Neural progenitor cell (in vitro differentiated cells): ENCODE results near the gene UNC5CL. TPM values are rescaled to one million over a fixed set of nuclear protein-coding genes. Genes with fewer than 3 reads are reported as not detected.
A peak's percentile ranks its signal among the peaks of the same experiment; 100 is the strongest.

ENCODE experiments used
- DNase-seq: peaks from one replicate; pipeline ENCODE4 v3.0.0-alpha.2; 2016; ENCODE audit warnings: low spot score
- H2AFZ ChIP-seq: fragments of 200-600 bp; sonication (generic); replicated peaks from 2 replicates; pipeline ENCODE4 v1.6.1; 2016; ENCODE audit warnings: antibody characterized with exemption
- H3F3A ChIP-seq: fragments of 200-600 bp; sonication (generic); 2 replicates; pipeline ENCODE4 v1.6.1; 2016; ENCODE audit warnings: antibody characterized with exemption, low read depth
- H3K27ac ChIP-seq: fragments of 200-600 bp; sonication (generic); 2 replicates; pipeline ENCODE4 v1.5.1; 2016; ENCODE audit warnings: mild to moderate bottlenecking
- H3K27me3 ChIP-seq: fragments of 200-600 bp; sonication (generic); 2 replicates; pipeline ENCODE4 v1.6.1; 2016; ENCODE audit warnings: mild to moderate bottlenecking, moderate library complexity
- H3K36me3 ChIP-seq: fragments of 200-600 bp; sonication (generic); 2 replicates; pipeline ENCODE4 v1.5.1; 2016
- H3K4me1 ChIP-seq: fragments of 200-600 bp; sonication (generic); 2 replicates; pipeline ENCODE4 v1.6.1; 2016; ENCODE audit warnings: mixed run types
- H3K4me2 ChIP-seq: fragments of 200-600 bp; sonication (generic); 2 replicates; pipeline ENCODE4 v1.6.1; 2016
- H3K4me3 ChIP-seq: fragments of 200-600 bp; sonication (generic); 2 replicates; pipeline ENCODE4 v1.5.1; 2016
- H3K79me2 ChIP-seq: fragments of 200-600 bp; sonication (generic); 2 replicates; pipeline ENCODE4 v1.6.1; 2016; ENCODE audit warnings: low read depth
- H3K9ac ChIP-seq: fragments of 200-600 bp; sonication (generic); 2 replicates; pipeline ENCODE4 v1.6.1; 2016
- H3K9me3 ChIP-seq: fragments of 200-600 bp; sonication (generic); 2 replicates; pipeline ENCODE4 v1.5.1; 2016; ENCODE audit warnings: low read depth
- H4K20me1 ChIP-seq: fragments of 200-600 bp; sonication (generic); 2 replicates; pipeline ENCODE4 v1.6.1; 2016; ENCODE audit warnings: low read depth
- H3K27ac Mint-ChIP-seq: 3 replicates; pipeline ENCODE4 v1.8.0; 2021; ENCODE audit warnings: mixed read lengths
- H3K27me3 Mint-ChIP-seq: 2 replicates; pipeline ENCODE4 v1.8.0; 2022; ENCODE audit warnings: low read depth, mild to moderate bottlenecking, inconsistent platforms, moderate library complexity, mixed read lengths; ENCODE audit not compliant: insufficient read depth
- H3K36me3 Mint-ChIP-seq: 3 replicates; pipeline ENCODE4 v1.8.0; 2021; ENCODE audit warnings: mixed read lengths
- H3K4me1 Mint-ChIP-seq: 3 replicates; pipeline ENCODE4 v1.8.0; 2021; ENCODE audit warnings: mixed read lengths
- H3K4me3 Mint-ChIP-seq: 3 replicates; pipeline ENCODE4 v1.8.0; 2021; ENCODE audit warnings: mild to moderate bottlenecking, moderate library complexity, mixed read lengths
- H3K9me3 Mint-ChIP-seq: 3 replicates; pipeline ENCODE4 v1.8.0; 2020; ENCODE audit warnings: mixed read lengths
- EZH2 ChIP-seq: fragments of 200-600 bp; sonication (generic); IDR thresholded peaks from 2 replicates; pipeline ENCODE4 v1.6.1; 2017; ENCODE audit warnings: antibody characterized with exemption, mild to moderate bottlenecking, moderate library complexity
- EZH2phosphoT487 ChIP-seq: fragments of 200-600 bp; sonication (generic); IDR thresholded peaks from 2 replicates; pipeline ENCODE4 v1.6.1; 2017; ENCODE audit warnings: antibody characterized with exemption
- total RNA-seq: library from RNA; depleted of rRNA; stranded (reverse); fragments of >200 nt; gene quantifications from 2 replicates; pipeline ENCODE4 v1.2.3, GENCODE V29; 2015; ENCODE audit warnings: low replicate concordance
- TF ChIP-seq, protein P1 (sequence below): fragments of 200-600 bp; sonication (generic); IDR thresholded peaks from 2 replicates; pipeline ENCODE4 v1.5.1; 2017; ENCODE audit warnings: antibody characterized with exemption, mild to moderate bottlenecking

The UNC5CL gene
- total RNA-seq = 2.2 and 5.0 TPM in 2 replicates

GRCh38 chr6:41039060-41039998, at the start of gene UNC5CL:
Gene UNC5CL, minus strand, starts transcription at chr6:41039221. Its CDS starts 4,147 bp downstream, at chr6:41035074.
- Histone ChIP-seq H3K4me3 (no peak within 1 kb of the TSS), H3K36me3 (no peaks in the 10 kb centered on the region), H3K9ac (no peak within 1 kb of the TSS), H3K27me3 (no peaks in the 10 kb centered on the region), H3K9me3 (no peaks in the 10 kb centered on the region), H3F3A (no peaks in the 10 kb centered on the region), H3K79me2 (no peaks in the 10 kb centered on the region), H3K4me2 (no peak within 1 kb of the TSS), H2AFZ (no peak within 1 kb of the TSS), H3K27ac (no peak within 1 kb of the TSS), H4K20me1 (no peaks in the 10 kb centered on the region), H3K4me1 (peaks cover 4% of the 10 kb centered on the region)
- no peaks in the 10 kb centered on the region for H3K9me3 Mint-ChIP-seq
- no peak within 1 kb of the TSS for H3K27ac Mint-ChIP-seq
- H3K36me3 Mint-ChIP-seq = no peaks in the 10 kb centered on the region
- TF ChIP-seq, protein P1, sequence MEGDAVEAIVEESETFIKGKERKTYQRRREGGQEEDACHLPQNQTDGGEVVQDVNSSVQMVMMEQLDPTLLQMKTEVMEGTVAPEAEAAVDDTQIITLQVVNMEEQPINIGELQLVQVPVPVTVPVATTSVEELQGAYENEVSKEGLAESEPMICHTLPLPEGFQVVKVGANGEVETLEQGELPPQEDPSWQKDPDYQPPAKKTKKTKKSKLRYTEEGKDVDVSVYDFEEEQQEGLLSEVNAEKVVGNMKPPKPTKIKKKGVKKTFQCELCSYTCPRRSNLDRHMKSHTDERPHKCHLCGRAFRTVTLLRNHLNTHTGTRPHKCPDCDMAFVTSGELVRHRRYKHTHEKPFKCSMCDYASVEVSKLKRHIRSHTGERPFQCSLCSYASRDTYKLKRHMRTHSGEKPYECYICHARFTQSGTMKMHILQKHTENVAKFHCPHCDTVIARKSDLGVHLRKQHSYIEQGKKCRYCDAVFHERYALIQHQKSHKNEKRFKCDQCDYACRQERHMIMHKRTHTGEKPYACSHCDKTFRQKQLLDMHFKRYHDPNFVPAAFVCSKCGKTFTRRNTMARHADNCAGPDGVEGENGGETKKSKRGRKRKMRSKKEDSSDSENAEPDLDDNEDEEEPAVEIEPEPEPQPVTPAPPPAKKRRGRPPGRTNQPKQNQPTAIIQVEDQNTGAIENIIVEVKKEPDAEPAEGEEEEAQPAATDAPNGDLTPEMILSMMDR = peak; percentile 80
- no peak for TF ChIP-seq EZH2phosphoT487
- peaks cover 8% of the 10 kb centered on the region for H3K4me1 Mint-ChIP-seq
- DNase-seq = peak; percentile 63
- H3K27me3 Mint-ChIP-seq = peaks cover 6% of the 10 kb centered on the region
- H3K4me3 Mint-ChIP-seq = no peak within 1 kb of the TSS

DNA sequence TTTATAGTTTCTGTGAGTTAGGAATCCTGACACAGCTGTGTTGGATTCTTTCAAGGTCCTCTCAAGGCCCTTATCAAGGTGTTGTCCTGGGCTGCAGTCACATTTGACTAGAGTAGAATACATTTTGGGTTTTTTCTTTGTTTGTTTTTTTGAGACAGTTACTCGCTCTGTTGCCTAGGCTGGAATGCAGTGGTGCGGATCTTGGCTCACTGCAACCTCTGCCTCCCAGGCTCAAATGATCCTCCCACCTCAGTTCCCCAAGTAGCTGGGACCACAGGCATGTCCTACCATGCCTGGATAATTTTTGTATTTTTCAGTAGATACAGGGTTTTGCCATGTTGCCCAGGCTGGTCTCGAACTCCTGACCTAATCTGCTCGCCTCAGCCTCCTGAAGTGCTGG, 49.4 kb upstream of the UNC5CL start:
- no peaks in the 10 kb centered on the region for H3K9me3 Mint-ChIP-seq
- DNase-seq = no peak
- Histone ChIP-seq H2AFZ (no peak overlapping the region), H3K9ac (no peak overlapping the region), H3K27ac (no peak overlapping the region), H3F3A (no peaks in the 10 kb centered on the region), H3K9me3 (no peaks in the 10 kb centered on the region), H3K4me3 (no peak overlapping the region), H3K4me2 (no peak overlapping the region), H3K4me1 (no peaks in the 10 kb centered on the region), H3K27me3 (no peaks in the 10 kb centered on the region), H3K79me2 (peaks cover 45% of the 10 kb centered on the region), H4K20me1 (peaks cover 30% of the 10 kb centered on the region), H3K36me3 (peaks cover 48% of the 10 kb centered on the region)
- peak overlapping the region; percentile 78 for H3K27ac Mint-ChIP-seq
- H3K36me3 Mint-ChIP-seq = peaks cover 30% of the 10 kb centered on the region
- peaks cover 2% of the 10 kb centered on the region for H3K27me3 Mint-ChIP-seq
- no peaks in the 10 kb centered on the region for H3K4me1 Mint-ChIP-seq
- TF ChIP-seq EZH2 (no peak), EZH2phosphoT487 (no peak)
- TF ChIP-seq, protein P1 = no peak
- H3K4me3 Mint-ChIP-seq = no peak overlapping the region

- no peaks in the 10 kb centered on the region for H3K27me3 ChIP-seq
- peaks cover 77% of the 10 kb centered on the region for H3K79me2 ChIP-seq
Observed at GRCh38 chr6:41085182-41085581, 46.2 kb upstream of the UNC5CL start.

More at GRCh38 chr6:41085182-41085581, 46.2 kb upstream of the UNC5CL start:
- Histone ChIP-seq H3K9me3 (no peaks in the 10 kb centered on the region), H3K4me3 (no peak overlapping the region), H3K9ac (no peak overlapping the region), H2AFZ (no peak overlapping the region), H3K27ac (no peak overlapping the region), H4K20me1 (peaks cover 49% of the 10 kb centered on the region), H3K4me1 (no peaks in the 10 kb centered on the region), H3K4me2 (no peak overlapping the region), H3F3A (no peaks in the 10 kb centered on the region), H3K36me3 (peaks cover 30% of the 10 kb centered on the region)
- H3K27ac Mint-ChIP-seq = no peak overlapping the region
- H3K4me1 Mint-ChIP-seq = no peaks in the 10 kb centered on the region
- DNase-seq = no peak
- TF ChIP-seq EZH2phosphoT487 = no peak
- no peak for TF ChIP-seq EZH2
- TF ChIP-seq, protein P1 = no peak
- peaks cover 34% of the 10 kb centered on the region for H3K36me3 Mint-ChIP-seq
- H3K4me3 Mint-ChIP-seq = no peak overlapping the region
- H3K27me3 Mint-ChIP-seq = peaks cover 2% of the 10 kb centered on the region
- no peaks in the 10 kb centered on the region for H3K9me3 Mint-ChIP-seq
